ENCODE measurements around the gene C4A. TPM values are rescaled to one million over a fixed set of nuclear protein-coding genes. Genes with fewer than 3 reads are reported as not detected.

Gene C4A
- total and polyA plus RNA-seq, 10 of the 15 experiments (the other 5 are each of a cell fraction or from before 2014, with no cell fraction given): 0.13 to 5.4 (median 0.88) TPM; not detected in 1

GRCh38 chr6:32045811-32046449 lies 64.1 kb downstream of the C4A start:
- ATAC-seq: no peak
- 63% methylated on average over 14 of the region's 22 CpGs for WGBS (ENCODE audit: insufficient coverage, insufficient replicate concordance, low lambda C conversion rate, missing lambda C conversion rate)
- ChIA-PET RAD21 (ENCODE audit: unreplicated experiment) (no interaction called here), SMC1A (ENCODE audit: uncharacterized antibody, unreplicated experiment) (no interaction called here), POLR2A (no interaction called here), CTCF (interaction anchor here (0.6 to 1.3 kb wide), 2 partner anchors 17 to 86 kb away, joined by 3 to 4 read pairs; partner anchors contain the start of gene SKIC2)
- no peak for FAIRE-seq
- intact Hi-C loops (cut with micrococcal nuclease; ENCODE audit: unreplicated experiment): loop anchor here (10.0 kb wide), 1 partner anchor 109 kb away; the partner anchor contains the start of genes PPT2 and PRRT1
- H4K20me1 ChIP-seq (ENCODE audit: control insufficient read depth, insufficient read depth): no peaks in the 10 kb centered on the region
- BruUV-seq (replicated peaks): no TSS peak
- TF ChIP-seq HDGF (IDR thresholded peaks at IDR 0.05) (no peak), HSF1 (IDR thresholded peaks at IDR 0.05; ENCODE audit: low read depth, low read length) (no peak), EED (IDR thresholded peaks at IDR 0.05; ENCODE audit: low read depth) (no peak), RCOR1 (conservative IDR thresholded peaks at IDR 0.05; ENCODE audit: low read depth, low read length) (no peak), SREBF1 (IDR thresholded peaks at IDR 0.05; ENCODE audit: low read length) (no peak), ZNF24 (IDR thresholded peaks at IDR 0.05) (no peak), YY1 (IDR thresholded peaks at IDR 0.05; ENCODE audit: low read depth, low read length) (no peak), ZNF274 (IDR thresholded peaks at IDR 0.05; ENCODE audit: insufficient read depth, insufficient read length) (no peak), FOS (IDR thresholded peaks at IDR 0.05; ENCODE audit: borderline replicate concordance, extremely low read depth, insufficient read length) (no peak), RB1 (IDR thresholded peaks at IDR 0.05; ENCODE audit: borderline replicate concordance) (no peak), SIX5 (IDR thresholded peaks at IDR 0.05; ENCODE audit: low read depth, low read length, severe bottlenecking) (no peak), NR2C2 (IDR thresholded peaks at IDR 0.05; ENCODE audit: borderline replicate concordance, control insufficient read depth, insufficient read length, low read depth) (no peak), NR2F1 (conservative IDR thresholded peaks at IDR 0.05) (no peak), PAX8 (IDR thresholded peaks at IDR 0.05) (no peak), ATF3 (IDR thresholded peaks at IDR 0.05; ENCODE audit: borderline replicate concordance, extremely low read depth, low read depth, low read length) (no peak), ZNF687 (IDR thresholded peaks at IDR 0.05) (no peak), MYB (IDR thresholded peaks at IDR 0.05; ENCODE audit: borderline replicate concordance, low read depth, low read length) (no peak), TARDBP (IDR thresholded peaks at IDR 0.05; ENCODE audit: borderline replicate concordance) (no peak), CREM (IDR thresholded peaks at IDR 0.05; ENCODE audit: low read depth) (no peak)
- in situ Hi-C loops (cut with MboI): no loop called here
- no peaks in the 10 kb centered on the region for H3K79me2 ChIP-seq (ENCODE audit: control insufficient read depth, insufficient read depth, low read length)
- DNase-seq (ENCODE audit: low read depth, low spot score): no peak
- peaks cover 0 to 1% of the 10 kb centered on the region in 2 experiments; a peak in 2 of 4 replicates for H3K27me3 ChIP-seq (replicated peaks in 1 of 2; ENCODE audit: control insufficient read depth in 2 of 2, insufficient read depth in 2 of 2, low read length in 1 of 2)
- H3K36me3 ChIP-seq (ENCODE audit: control insufficient read depth in 2 of 2, insufficient read depth in 2 of 2, low read length in 1 of 2): no peaks in the 10 kb centered on the region
- no peaks in the 10 kb centered on the region for H3K9me3 ChIP-seq (replicated peaks; ENCODE audit: control insufficient read depth, insufficient read depth, low read length)
- no peaks in the 10 kb centered on the region for H3K4me1 ChIP-seq (ENCODE audit: control insufficient read depth, insufficient read depth, low read length)
- no peak overlapping the region for H3K9ac ChIP-seq (ENCODE audit: control insufficient read depth, insufficient read depth, low read length)
- H3K4me3 ChIP-seq: no peak overlapping the region
- no peak overlapping the region for H3K27ac ChIP-seq (ENCODE audit: control insufficient read depth, insufficient read depth)
- no peak overlapping the region for H2AFZ ChIP-seq (ENCODE audit: control insufficient read depth, low read depth, low read length)
- no peak overlapping the region for H3K4me2 ChIP-seq (ENCODE audit: control insufficient read depth, insufficient read depth)

Measured in GM12878 (cell line).